GM04503 (cell line): ENCODE measurements around the gene TAGLN3.
A peak's percentile ranks its signal among the peaks of the same experiment; 100 is the strongest.

Source experiments
- DNase-seq: peaks from one replicate; pipeline ENCODE4 v3.0.0-alpha.2; 2012; ENCODE audit warnings: low read depth

Gene TAGLN3

GRCh38 chr3:112048911-112049310 is 50.2 kb downstream of the TAGLN3 start:
- no peak for DNase-seq

GRCh38 chr3:112053229-112053628 is 54.5 kb downstream of the TAGLN3 start:
- no peak for DNase-seq

GRCh38 chr3:112056451-112056929 is 57.8 kb downstream of the TAGLN3 start:
- DNase-seq, result peak; percentile 18

DNA sequence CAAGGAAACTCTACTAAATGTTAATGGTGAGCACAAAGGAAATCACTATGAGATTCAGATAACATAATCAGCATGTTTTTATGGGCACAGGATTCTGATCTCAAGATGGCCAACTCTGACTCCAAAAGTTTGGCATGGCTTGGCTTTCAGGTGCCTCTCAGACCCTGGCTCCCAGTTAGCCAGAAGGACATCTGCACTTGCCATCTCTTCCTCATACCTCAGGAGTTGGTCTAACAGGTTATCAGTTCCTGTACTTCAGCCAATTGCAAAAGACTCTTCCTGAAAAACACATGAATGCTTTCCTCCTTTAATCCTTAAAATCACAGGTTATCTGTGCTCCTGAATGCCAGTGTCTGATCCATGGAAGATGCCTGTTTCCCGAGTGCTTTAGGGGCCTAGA is 60.8 kb downstream of the TAGLN3 start:
- no peak for DNase-seq

- DNase-seq, result no peak
Observed at GRCh38 chr3:112061152-112061551, 62.4 kb downstream of the TAGLN3 start.
